Astrocyte of the cerebellum (primary cell): ENCODE measurements around the gene OR10T2.
"Not testable (repeated sequence)": the region's sequence is repeated elsewhere in the genome, so short reads cannot be mapped to it uniquely, and the experiment has no call there.

ENCODE experiments used
- DNase-seq: peaks from one replicate; pipeline ENCODE4 v3.0.0-alpha.2; 2011; ENCODE audit warnings: low read depth
- H3K4me3 ChIP-seq: 2 replicates; pipeline ENCODE4 v1.5.1; 2011; ENCODE audit warnings: mild to moderate bottlenecking, low read depth, low read length, moderate library complexity
- CTCF ChIP-seq: IDR thresholded peaks from 2 replicates; pipeline ENCODE4 v1.5.1; 2012; ENCODE audit warnings: low read length, low read depth, moderate library complexity, mild to moderate bottlenecking; ENCODE audit errors: missing control alignments
- in situ Hi-C: cut with HindIII; loops from 2 replicates; pipeline ENCODE4 v1.10.0; 2017; ENCODE audit warnings: low sequenced_read_pairs

OR10T2 gene

GRCh38 chr1:158362482-158362881, 36.8 kb downstream of the OR10T2 start:
- TF ChIP-seq CTCF = no peak
- no peak for DNase-seq
- H3K4me3 ChIP-seq = no peak overlapping the region
- in situ Hi-C loops = no loop called here

DNA sequence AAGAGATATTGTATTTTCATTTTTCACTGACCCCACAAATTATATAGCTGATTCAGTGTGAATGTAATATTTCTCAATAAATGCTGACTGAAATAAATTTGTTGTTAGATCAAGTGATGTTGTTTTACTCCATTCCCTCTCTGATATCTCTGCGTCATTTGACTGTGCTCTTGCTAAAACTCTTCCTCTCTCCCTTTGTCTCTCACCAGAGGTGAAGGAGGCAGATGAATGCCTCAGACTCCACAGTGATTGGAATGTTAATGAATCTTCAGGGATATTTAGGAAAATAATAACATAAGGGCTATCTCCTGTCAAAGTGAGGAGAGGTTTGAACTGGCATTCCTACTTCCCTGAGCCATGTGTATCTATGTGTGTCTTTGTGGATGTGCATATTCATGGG, 41.8 kb downstream of the OR10T2 start:
- DNase-seq = no peak
- in situ Hi-C loops = no loop called here
- H3K4me3 ChIP-seq = no peak overlapping the region
- TF ChIP-seq CTCF = no peak

- TF ChIP-seq CTCF = no peak
- in situ Hi-C loops = no loop called here
- no peak for DNase-seq
- no peak overlapping the region for H3K4me3 ChIP-seq
These were observed 42.6 kb downstream of the OR10T2 start for GRCh38 chr1:158356616-158357015.

DNA sequence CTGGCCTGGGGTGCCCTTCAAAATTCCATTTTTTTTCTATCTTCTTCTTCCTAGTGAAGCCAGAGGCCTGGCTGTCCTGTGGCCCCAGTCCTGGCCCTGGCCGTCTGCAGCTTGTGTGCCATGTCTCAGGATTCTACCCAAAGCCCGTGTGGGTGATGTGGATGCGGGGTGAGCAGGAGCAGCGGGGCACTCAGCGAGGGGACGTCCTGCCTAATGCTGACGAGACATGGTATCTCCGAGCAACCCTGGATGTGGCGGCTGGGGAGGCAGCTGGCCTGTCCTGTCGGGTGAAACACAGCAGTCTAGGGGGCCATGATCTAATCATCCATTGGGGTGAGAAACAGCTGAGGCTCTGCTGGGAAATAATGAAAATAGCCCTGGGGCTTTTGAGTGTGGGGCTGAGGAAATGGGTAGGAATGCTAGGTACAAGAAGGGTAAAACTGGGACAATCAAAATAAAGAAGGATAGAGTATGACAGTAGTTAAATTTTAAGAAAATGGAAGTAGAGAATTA, 43.4 kb downstream of the OR10T2 start:
- no peak for TF ChIP-seq CTCF
- in situ Hi-C loops = no loop called here
- no peak for DNase-seq
- no peak overlapping the region for H3K4me3 ChIP-seq

DNA sequence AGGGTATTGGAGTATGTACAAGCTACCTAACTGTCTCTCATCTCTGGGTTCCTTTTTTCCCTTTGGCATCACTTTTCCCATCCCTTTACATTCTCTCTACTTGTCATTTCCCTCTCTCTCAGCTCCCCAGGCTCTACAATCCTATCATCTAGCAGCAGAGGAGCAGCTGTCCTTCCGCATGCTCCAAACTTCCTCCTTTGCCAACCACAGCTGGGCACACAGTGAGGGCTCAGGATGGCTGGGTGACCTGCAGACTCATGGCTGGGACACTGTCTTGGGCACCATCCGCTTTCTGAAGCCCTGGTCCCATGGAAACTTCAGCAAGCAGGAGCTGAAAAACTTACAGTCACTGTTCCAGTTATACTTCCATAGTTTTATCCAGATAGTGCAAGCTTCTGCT, 45.0 kb downstream of the OR10T2 start:
- no peak for DNase-seq
- no peak for TF ChIP-seq CTCF
- in situ Hi-C loops = no loop called here
- H3K4me3 ChIP-seq = no peak overlapping the region

DNA sequence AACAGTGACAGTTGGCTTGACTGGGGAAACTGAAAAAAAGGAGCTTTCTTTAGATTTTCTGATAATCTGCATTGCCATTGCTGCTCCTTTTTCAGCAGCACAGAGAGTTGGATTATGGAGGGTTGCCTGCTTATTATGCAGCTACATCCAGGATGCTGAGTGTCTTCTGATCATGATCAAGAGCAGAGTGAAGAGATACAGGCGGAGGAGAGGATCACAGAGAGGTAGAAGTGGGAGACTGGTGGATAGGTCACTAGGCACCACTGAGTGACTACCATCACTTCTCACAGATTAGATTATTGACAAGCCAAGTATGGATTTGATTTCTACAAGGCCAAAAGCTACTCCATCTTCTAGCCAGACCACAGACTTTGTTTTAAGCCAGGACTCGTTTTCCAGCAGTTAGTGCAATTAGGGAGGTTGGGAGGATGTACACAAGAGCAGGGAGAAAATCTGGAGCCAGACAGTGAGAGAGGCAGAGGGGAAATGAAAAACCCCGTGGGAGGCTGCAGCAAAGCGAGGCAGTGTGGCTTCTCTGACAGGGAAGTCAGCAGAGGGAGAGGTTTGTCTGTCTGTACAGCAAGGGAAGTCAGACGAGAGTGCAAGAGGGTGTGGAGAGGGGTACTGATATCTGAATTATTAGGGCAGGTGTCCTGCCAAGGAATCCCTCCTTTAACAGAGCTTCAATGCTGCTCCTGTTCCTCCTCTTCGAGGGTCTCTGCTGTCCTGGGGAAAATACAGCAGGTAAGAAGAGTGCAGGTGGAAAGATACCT, 45.8 kb downstream of the OR10T2 start, which contains the start of gene CD1E:
CD1E (plus strand) TSS at position 592 of the 773 bp plus-strand sequence; CDS start at position 687, 95 bp downstream.
- no peak for DNase-seq
- TF ChIP-seq CTCF = no peak
- in situ Hi-C loops = no loop called here
- no peak within 1 kb of the TSS for H3K4me3 ChIP-seq

- H3K4me3 ChIP-seq, in situ Hi-C loops, DNase-seq: not testable (repeated sequence)
These were observed 50.3 kb downstream of the OR10T2 start for GRCh38 chr1:158348946-158349345.
